NCI-H524 (cell line): ENCODE measurements around the gene TSHZ2.

Experiments
- DNase-seq, 2 experiments: peaks; one replicate each; lab custom pipeline; 2025; lab: John Stamatoyannopoulos, UW

The TSHZ2 gene

DNA sequence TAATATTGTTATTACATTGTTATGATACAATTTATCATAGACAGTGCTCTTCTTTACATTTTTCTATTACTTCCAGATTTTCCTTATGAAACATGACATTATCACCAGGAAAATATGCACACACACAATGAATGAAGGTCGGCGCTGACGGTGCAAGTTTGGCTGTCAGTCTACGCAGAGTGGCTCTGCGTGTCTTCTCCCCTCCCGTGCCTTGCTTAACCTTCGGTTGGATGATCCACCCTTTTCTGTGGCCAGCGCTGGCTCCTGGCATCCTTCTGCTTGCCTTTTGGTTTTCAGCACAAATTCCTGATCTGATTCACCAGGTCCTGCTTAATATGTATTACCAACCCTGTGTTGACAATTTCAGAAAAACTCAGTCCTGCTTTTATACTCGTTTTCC, 157.4 kb downstream of the TSHZ2 start:
- no peak for DNase-seq

DNA sequence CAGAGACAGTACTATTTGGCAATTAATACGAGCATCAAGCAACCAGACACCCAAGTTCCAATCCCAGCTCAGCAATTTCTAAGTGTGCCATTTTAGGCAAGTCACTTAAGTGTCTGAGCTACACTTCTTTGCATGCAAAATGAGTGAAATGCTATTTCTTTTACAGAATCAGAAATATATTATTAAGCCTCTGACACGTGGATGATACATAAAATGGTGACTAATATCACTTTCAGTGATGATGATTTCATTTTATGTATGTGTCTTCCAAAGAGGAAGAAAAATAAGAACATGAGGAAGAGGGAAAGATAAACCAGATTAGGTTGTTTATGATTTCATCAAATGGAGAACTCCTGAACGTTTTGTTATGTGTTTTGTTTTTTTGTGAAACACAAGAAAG, 158.6 kb downstream of the TSHZ2 start:
- DNase-seq = no peak

- DNase-seq = no peak
Measured at GRCh38 chr20:53133125-53133524, 161.0 kb downstream of the TSHZ2 start.

DNA sequence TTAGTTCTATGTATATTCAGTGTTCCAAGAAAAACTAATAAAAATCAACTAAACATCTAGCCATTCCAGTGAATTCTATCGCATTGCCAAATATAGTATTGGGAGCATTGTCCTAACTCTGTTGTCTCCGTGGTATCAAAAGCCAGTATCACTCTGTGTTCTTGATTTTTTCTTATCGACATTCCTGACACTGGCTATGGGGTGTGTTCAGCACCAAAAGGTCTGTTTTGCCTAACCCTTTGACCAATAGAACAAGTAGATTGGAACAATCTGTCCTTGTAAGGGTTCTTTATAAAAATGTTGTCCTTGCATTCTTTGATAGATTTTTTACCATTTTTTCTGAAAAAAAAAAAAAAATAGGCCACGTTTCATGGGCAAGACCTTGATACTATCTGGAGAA, 161.5 kb downstream of the TSHZ2 start:
- DNase-seq = no peak

GRCh38 chr20:53136473-53136872, 164.3 kb downstream of the TSHZ2 start:
- DNase-seq = no peak

- DNase-seq = no peak
Measured at GRCh38 chr20:53138454-53139262, 166.5 kb downstream of the TSHZ2 start.

GRCh38 chr20:53141201-53142050, 169.3 kb downstream of the TSHZ2 start:
- peak; percentile 68 to 79 for DNase-seq

DNA sequence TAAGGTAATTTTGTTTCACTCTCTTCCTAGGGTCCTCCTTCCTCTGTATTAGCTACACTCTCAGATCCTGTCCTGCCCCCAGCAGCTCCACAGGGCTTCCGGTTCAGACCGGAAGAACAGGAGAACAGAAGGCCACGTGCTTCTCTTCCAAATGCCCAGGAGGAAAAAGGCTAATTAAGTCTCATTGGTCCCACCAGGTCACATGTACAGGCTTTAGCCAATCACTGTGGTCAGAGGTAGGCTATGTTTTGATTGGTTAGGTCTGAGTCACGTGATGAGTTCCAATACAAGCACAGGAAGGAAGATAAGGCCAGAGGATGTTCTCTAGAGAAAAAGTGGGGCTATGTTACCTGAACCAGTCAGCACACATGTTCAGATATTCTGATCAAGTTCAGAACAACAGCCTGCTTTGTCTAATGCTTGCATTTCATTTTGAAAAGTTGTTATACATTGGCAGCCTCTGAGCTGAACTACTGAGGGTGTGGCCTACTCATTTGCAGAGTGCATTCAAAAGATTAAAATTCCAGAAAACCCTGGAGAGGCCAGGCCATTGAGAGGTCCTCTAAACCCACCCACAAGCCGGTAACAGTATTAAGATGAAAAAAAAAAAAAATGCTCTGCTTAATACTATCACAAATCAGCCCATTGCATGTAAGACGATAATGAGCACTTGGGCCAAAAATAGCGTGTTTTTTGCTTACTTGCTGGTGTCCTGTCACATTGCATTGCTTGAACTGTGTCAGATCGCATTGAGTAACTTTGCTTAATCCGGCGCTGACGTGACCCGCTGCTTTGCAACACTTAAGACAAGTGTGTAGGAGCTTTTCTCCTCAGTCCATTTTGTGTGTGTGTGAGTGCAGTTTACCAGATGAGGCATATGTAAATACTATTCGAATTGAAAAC, 170.3 kb downstream of the TSHZ2 start:
- DNase-seq = no peak

- DNase-seq = no peak
Measured at GRCh38 chr20:53146201-53146891, 174.2 kb downstream of the TSHZ2 start.

- no peak for DNase-seq
Measured at GRCh38 chr20:53148771-53149147, 176.6 kb downstream of the TSHZ2 start.

GRCh38 chr20:53149148-53149889, 177.2 kb downstream of the TSHZ2 start:
- no peak for DNase-seq

DNA sequence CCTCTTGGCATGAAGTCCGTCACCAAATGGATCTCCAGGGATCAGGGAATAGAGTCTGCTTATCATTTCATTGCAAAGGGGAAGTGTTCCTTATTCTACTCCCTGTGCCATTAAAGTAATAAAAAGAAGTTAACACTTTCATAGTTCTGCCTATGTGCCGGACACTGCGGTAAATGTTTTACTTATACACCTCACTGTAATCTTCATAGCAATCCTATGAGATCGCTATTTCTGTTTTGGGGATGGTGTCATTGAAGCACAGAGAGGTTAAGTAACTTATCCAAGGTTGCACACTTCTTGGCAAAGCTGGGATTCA, 177.7 kb downstream of the TSHZ2 start:
- DNase-seq = no peak

- no peak for DNase-seq
Measured at GRCh38 chr20:53150532-53150931, 178.4 kb downstream of the TSHZ2 start.

DNA sequence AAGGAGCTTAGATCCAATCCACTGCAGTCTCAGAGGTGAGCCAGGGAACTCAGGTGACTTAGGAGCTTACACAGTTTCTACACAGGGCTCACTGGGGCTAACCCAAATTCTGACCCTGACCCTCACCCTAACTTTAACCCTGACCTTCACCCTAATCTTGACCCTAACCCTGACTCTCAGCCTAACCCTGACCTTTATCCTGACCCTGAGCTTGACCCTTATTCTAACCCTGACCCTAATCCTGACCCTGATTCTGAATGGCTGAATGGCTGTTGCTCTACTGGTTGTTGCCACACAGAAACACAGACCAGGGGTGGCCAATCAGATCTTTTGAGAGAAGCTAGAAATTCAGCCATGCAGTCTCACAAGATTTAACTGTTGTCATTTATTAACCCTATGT, 180.1 kb downstream of the TSHZ2 start:
- no peak for DNase-seq

GRCh38 chr20:53154540-53154939, 182.4 kb downstream of the TSHZ2 start:
- no peak for DNase-seq

DNA sequence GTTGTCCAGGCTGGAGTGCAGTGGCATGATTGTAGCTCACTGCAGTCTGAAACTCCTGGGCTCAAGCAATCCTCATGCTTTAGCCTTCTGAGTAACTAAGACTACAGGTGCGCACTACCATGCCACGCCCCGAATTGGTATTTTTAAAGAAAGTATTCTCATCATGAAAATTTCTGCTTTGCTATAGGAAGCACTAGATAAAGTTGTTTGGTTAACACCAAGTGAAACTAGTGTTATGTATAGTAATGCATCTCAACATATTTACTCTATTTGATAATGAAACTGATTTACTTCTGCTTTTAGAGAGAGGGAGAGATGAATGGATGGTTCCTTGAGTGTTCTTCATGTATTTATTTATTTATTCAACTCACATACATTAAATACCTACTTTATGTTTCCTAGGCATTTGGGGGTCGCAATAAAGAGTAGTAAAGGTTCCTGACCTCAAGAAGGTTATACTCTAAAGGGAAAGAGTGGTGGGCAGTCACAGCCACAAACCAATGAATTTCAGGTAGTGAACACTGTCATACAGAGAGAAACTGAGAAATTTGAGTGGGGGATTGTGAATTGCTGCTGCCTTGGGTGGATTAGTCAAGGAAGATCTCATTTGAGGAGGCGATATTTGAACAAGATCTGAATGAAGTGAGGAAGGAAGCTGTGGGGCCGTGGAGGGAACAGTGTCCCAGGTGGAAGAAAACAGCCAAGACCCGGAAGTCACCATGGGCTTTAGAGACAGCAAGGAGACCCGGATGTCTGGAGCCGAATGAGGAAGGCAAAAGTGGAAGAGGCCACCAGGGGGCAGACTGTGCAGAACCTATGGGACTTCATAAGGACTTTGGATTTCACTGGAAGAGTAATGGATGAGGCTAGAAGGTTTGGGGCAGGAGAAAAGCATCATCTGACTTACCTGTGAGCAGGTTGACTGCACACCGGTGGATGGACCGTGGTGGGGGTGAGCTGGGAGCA, 185.6 kb downstream of the TSHZ2 start:
- DNase-seq = peak; percentile 46 to 61

GRCh38 chr20:53159160-53159559, 187.0 kb downstream of the TSHZ2 start:
- no peak for DNase-seq

DNA sequence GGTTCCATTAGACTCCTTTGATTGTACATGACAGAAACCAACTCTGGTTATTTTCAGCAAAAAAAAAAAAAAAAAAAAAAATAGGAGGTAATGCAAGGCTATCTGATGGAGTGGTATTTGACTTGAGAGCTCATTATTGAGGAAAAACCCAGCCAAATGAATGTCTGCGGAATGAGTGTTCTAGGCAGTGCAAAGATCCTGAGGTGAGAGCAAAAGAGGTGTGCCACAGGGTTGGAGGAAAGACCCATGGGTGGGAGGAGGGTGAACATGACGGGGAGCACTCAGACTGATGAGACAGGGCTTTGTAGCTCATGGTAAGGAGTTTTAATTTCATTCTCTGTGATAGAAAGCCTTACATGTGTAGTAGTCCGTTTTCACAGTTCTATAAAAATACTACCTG, 188.9 kb downstream of the TSHZ2 start:
- DNase-seq = no peak

DNA sequence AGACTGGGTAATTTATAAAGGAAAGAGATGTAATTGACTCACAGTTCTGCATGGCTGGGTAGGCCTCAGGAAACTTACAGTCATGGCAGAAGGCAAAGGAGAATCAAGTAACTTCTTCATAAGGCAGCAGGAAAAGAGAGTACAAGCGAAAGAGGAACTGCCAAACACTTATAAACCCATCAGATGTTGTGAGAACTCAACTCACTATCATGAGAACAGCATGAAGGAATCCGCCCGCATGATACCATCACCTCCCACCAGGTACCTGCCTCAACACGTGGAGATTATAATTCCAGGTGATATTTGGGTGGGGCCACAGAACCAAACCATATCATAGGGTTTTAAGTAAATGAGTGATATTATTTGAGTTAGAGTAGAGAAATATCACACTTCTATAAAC, 189.3 kb downstream of the TSHZ2 start:
- no peak for DNase-seq
